Measurements from ENCODE around the gene CD8B.
"Not testable (repeated sequence)": the region's sequence is repeated elsewhere in the genome, so short reads cannot be mapped to it uniquely, and the experiment has no call there.

CD8B gene

GRCh38 chr2:86835548-86835889, 26.2 kb downstream of the CD8B start:
- not testable (repeated sequence) for DNase-seq

- no peak for DNase-seq
These were observed 28.4 kb downstream of the CD8B start for GRCh38 chr2:86833315-86833714.

GRCh38 chr2:86832334-86833096, 29.2 kb downstream of the CD8B start:
- no peak for DNase-seq

GRCh38 chr2:86831537-86831936, 30.1 kb downstream of the CD8B start:
- DNase-seq = no peak

- no peak for DNase-seq
These were observed 34.7 kb downstream of the CD8B start for GRCh38 chr2:86826951-86827350.

GRCh38 chr2:86825693-86826381, 35.8 kb downstream of the CD8B start:
- peak; percentile 59 for DNase-seq

GRCh38 chr2:86825036-86825692, 36.5 kb downstream of the CD8B start:
- DNase-seq = no peak

- no peak for DNase-seq
These were observed 38.9 kb downstream of the CD8B start for GRCh38 chr2:86822668-86823345.

- DNase-seq = no peak
These were observed 39.8 kb downstream of the CD8B start for GRCh38 chr2:86821842-86822241.

GRCh38 chr2:86821306-86821705, 40.4 kb downstream of the CD8B start:
- no peak for DNase-seq

GRCh38 chr2:86818957-86819356, 42.7 kb downstream of the CD8B start:
- no peak for DNase-seq

- DNase-seq = no peak
These were observed 43.4 kb downstream of the CD8B start for GRCh38 chr2:86818114-86818801.

GRCh38 chr2:86815611-86816010, 46.1 kb downstream of the CD8B start:
- no peak for DNase-seq

GRCh38 chr2:86809481-86810121, 52.1 kb downstream of the CD8B start:
- no peak for DNase-seq

GRCh38 chr2:86808315-86809161, 53.1 kb downstream of the CD8B start:
- DNase-seq = peak; percentile 90

GRCh38 chr2:86807468-86808275, 54.0 kb downstream of the CD8B start:
- no peak for DNase-seq

- DNase-seq = no peak
These were observed 54.6 kb downstream of the CD8B start for GRCh38 chr2:86807133-86807467.

GRCh38 chr2:86806059-86806857, 55.4 kb downstream of the CD8B start:
- no peak for DNase-seq

- DNase-seq = no peak
These were observed 60.7 kb downstream of the CD8B start for GRCh38 chr2:86800856-86801567.

All from activated gamma-delta T cell treated with Interleukin-2 at 50 U/mL for 16 hours (primary cell).